ENCODE results near the gene C10orf90. TPM values are rescaled to one million over a fixed set of nuclear protein-coding genes. Genes with fewer than 3 reads are reported as not detected.
A peak's percentile ranks its signal among the peaks of the same experiment; 100 is the strongest.

Gene C10orf90
- total RNA-seq, 1 experiment from 2014 or later: not detected

DNA sequence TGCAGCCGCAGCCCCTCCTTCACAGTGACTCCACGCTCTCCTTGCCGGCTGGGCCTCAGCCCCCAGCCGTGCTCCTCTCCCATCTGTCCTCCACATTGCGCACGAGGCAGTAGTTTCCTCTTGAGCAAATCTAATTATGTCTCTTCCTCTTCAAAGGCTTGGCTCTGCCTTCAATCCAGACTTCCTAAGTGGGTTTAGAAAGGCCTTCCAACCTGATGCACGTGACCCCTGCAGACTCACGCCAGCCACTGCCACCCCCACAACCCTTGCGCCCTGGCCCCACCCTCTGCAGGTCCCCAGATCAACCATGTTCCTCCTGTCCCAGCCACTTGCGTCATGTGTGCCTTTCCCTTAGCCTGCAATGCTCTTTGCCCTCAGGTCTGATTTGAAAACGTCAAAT lies 207.2 kb downstream of the C10orf90 start:
- ChIA-PET POLR2A (no interaction called here), CTCF (no interaction called here)
- no peak overlapping the region for H3K4me3 Mint-ChIP-seq (ENCODE audit: unreplicated experiment)
- intact Hi-C loops (cut with micrococcal nuclease): no loop called here
- TF ChIP-seq, protein P1, sequence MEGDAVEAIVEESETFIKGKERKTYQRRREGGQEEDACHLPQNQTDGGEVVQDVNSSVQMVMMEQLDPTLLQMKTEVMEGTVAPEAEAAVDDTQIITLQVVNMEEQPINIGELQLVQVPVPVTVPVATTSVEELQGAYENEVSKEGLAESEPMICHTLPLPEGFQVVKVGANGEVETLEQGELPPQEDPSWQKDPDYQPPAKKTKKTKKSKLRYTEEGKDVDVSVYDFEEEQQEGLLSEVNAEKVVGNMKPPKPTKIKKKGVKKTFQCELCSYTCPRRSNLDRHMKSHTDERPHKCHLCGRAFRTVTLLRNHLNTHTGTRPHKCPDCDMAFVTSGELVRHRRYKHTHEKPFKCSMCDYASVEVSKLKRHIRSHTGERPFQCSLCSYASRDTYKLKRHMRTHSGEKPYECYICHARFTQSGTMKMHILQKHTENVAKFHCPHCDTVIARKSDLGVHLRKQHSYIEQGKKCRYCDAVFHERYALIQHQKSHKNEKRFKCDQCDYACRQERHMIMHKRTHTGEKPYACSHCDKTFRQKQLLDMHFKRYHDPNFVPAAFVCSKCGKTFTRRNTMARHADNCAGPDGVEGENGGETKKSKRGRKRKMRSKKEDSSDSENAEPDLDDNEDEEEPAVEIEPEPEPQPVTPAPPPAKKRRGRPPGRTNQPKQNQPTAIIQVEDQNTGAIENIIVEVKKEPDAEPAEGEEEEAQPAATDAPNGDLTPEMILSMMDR (IDR thresholded peaks at IDR 0.05; ENCODE audit: unreplicated experiment): no peak
- BruUV-seq (replicated peaks): no TSS peak
- H3K4me1 Mint-ChIP-seq (ENCODE audit: insufficient read depth, unreplicated experiment): peaks cover 10% of the 10 kb centered on the region
- peaks cover 5% of the 10 kb centered on the region for H3K36me3 Mint-ChIP-seq (ENCODE audit: insufficient read depth, unreplicated experiment)
- no peak overlapping the region for H3K27ac Mint-ChIP-seq (ENCODE audit: low read depth, unreplicated experiment)
- no peaks in the 10 kb centered on the region for H3K27me3 Mint-ChIP-seq (ENCODE audit: insufficient read depth, unreplicated experiment)
- DNase-seq (ENCODE audit: unreplicated experiment): no peak
- H3K9me3 Mint-ChIP-seq (ENCODE audit: unreplicated experiment): no peaks in the 10 kb centered on the region

DNA sequence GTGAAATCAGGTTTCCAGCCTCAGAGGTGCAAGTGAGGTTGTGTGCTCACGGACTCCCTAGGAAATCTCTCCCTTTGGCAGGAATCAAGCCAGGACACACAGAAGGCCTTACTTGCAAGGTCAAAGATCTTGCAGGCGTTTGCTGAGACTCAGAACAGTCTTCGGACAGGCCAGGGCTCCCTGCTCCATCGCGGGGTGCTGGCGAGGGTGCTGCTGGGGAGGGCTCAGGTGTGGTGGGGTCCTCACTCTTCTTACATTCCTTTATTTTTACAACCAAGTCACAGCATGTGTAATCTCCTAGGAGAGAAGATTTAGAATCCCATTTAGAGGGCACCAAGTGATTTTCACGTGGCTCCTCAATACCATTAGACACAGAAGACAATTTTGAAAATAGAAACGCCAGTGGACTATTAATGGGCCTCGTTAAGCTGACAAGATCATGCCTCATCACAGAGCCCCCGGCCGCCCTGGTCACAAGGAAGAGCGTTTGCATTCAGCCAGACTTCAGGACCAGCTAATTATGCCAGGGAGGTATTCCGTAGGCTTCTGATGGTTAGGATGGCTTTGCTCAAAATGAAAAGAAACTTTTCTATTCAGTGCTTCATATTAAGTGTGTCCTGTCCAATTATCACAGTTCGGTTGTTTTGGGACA lies 209.1 kb downstream of the C10orf90 start:
- no peak overlapping the region for H3K27ac Mint-ChIP-seq (ENCODE audit: low read depth, unreplicated experiment)
- H3K4me1 Mint-ChIP-seq (ENCODE audit: insufficient read depth, unreplicated experiment): peaks cover 10% of the 10 kb centered on the region
- peaks cover 5% of the 10 kb centered on the region for H3K36me3 Mint-ChIP-seq (ENCODE audit: insufficient read depth, unreplicated experiment)
- no peaks in the 10 kb centered on the region for H3K27me3 Mint-ChIP-seq (ENCODE audit: insufficient read depth, unreplicated experiment)
- CTCF ChIA-PET: no interaction called here
- no TSS peak for BruUV-seq (replicated peaks)
- intact Hi-C loops (cut with micrococcal nuclease): loop anchor here (2.0 kb wide), 1 partner anchor 63 kb away; no protein-coding TSS in a partner anchor
- H3K4me3 Mint-ChIP-seq (ENCODE audit: unreplicated experiment): no peak overlapping the region
- POLR2A ChIA-PET: no interaction called here
- TF ChIP-seq, protein P1 (IDR thresholded peaks at IDR 0.05; ENCODE audit: unreplicated experiment): no peak
- DNase-seq (ENCODE audit: unreplicated experiment): no peak
- H3K9me3 Mint-ChIP-seq (ENCODE audit: unreplicated experiment): no peaks in the 10 kb centered on the region

DNA sequence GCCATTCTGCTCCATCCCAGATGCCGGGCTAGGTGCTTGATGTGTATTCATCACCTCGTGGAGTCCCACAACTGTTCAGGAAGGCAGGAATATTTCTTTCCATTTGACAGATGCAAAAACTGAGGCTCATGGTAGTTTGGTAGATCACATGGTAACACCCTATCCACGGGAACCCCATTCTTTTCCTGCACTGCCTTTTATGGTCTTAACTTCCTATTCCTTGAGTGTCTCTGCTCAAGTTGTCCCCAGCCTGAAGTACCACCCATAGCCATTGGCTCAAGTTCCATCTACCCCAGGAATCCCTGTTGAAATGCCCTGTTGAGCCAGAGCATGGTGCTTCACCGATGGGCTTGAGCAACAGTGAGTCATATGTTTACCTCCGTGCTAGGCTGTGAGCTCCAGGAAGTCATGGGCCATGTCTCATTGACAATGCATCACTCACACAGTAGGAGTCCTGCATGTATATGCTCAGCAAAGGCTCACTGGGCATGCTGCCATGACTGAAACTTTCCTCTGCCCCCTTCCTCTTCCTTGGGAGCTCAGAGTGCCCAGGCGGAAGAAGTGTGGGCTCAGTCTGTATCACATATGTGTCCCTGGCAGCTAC lies 210.5 kb downstream of the C10orf90 start:
- intact Hi-C loops (cut with micrococcal nuclease): loop anchor here (1.0 to 2.0 kb wide), 2 partner anchors 61 to 72 kb away; partner anchors contain the start of gene ADAM12
- TF ChIP-seq, protein P1 (IDR thresholded peaks at IDR 0.05; ENCODE audit: unreplicated experiment): no peak
- no TSS peak for BruUV-seq (replicated peaks)
- peaks cover 5% of the 10 kb centered on the region for H3K36me3 Mint-ChIP-seq (ENCODE audit: insufficient read depth, unreplicated experiment)
- H3K27me3 Mint-ChIP-seq (ENCODE audit: insufficient read depth, unreplicated experiment): no peaks in the 10 kb centered on the region
- no peaks in the 10 kb centered on the region for H3K9me3 Mint-ChIP-seq (ENCODE audit: unreplicated experiment)
- ChIA-PET POLR2A (interaction anchor here (0.7 to 0.8 kb wide), 2 partner anchors 10 to 493 kb away, joined by 3 read pairs; no protein-coding TSS in a partner anchor), CTCF (no interaction called here)
- H3K27ac Mint-ChIP-seq (ENCODE audit: low read depth, unreplicated experiment): peak overlapping the region; percentile 68
- peaks cover 10% of the 10 kb centered on the region for H3K4me1 Mint-ChIP-seq (ENCODE audit: insufficient read depth, unreplicated experiment)
- no peak overlapping the region for H3K4me3 Mint-ChIP-seq (ENCODE audit: unreplicated experiment)
- DNase-seq (ENCODE audit: unreplicated experiment): peak; percentile 100

DNA sequence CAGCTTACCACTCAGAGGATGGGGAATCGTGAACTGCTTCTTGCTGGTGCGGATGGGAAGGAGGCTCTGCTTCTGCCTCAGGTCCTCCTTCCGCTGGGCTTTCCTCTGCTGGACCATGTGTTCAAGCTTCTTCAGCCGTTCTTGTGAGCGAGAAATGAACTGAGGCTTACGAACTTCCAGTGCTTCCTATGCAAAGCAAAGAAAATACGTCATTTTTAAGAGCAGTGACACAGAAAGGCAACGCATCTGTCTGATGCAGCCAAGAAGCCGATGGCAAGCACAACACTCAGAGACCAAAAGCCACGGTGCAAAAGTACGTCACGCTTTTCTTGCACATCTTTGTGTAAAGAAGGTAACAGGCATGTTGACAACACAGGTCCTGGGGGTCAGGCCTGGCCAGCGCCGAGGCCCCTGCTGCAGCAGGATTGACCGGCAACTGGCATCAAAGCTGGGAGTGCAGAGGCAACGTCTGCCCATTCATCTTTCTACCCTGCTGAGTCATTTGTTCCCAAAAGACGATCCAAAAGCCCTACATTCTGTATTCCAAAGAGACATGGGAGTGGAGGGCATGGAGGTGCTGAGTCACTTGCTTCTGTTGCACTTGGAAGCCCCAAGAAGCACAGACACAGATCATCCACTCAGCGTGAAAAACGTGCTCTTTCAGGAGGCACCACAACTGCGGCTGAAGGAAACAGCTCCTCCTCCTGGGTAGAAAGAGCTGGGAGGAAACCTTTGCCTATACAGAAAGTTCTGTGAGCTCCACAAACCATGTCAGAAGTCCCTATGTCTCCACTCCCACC lies 211.3 kb downstream of the C10orf90 start:
- H3K36me3 Mint-ChIP-seq (ENCODE audit: insufficient read depth, unreplicated experiment): peaks cover 5% of the 10 kb centered on the region
- no TSS peak for BruUV-seq (replicated peaks)
- no peaks in the 10 kb centered on the region for H3K9me3 Mint-ChIP-seq (ENCODE audit: unreplicated experiment)
- intact Hi-C loops (cut with micrococcal nuclease): no loop called here
- peak overlapping the region; percentile 68 for H3K27ac Mint-ChIP-seq (ENCODE audit: low read depth, unreplicated experiment)
- POLR2A ChIA-PET: interaction anchor here (0.7 kb wide), 2 partner anchors 9 to 1349 kb away, joined by 3 read pairs; no protein-coding TSS in a partner anchor
- DNase-seq (ENCODE audit: unreplicated experiment): peak; percentile 96
- no peaks in the 10 kb centered on the region for H3K27me3 Mint-ChIP-seq (ENCODE audit: insufficient read depth, unreplicated experiment)
- TF ChIP-seq, protein P1 (IDR thresholded peaks at IDR 0.05; ENCODE audit: unreplicated experiment): no peak
- H3K4me3 Mint-ChIP-seq (ENCODE audit: unreplicated experiment): no peak overlapping the region
- H3K4me1 Mint-ChIP-seq (ENCODE audit: insufficient read depth, unreplicated experiment): peaks cover 10% of the 10 kb centered on the region
- CTCF ChIA-PET: interaction anchor here (0.7 kb wide), 1 partner anchor 11 kb away, joined by 3 read pairs; no protein-coding TSS in a partner anchor
